H9 (cell line): ENCODE measurements around the gene DGCR2. TPM values are rescaled to one million over a fixed set of nuclear protein-coding genes. Genes with fewer than 3 reads are reported as not detected.

ENCODE experiments used
- DNase-seq: peaks from one replicate; pipeline ENCODE4 v3.0.0-alpha.2; 2017
- H2AFZ ChIP-seq: one replicate; pipeline ENCODE4 v1.6.1; 2013; ENCODE audit warnings: mild to moderate bottlenecking, low read length, control low read depth, moderate library complexity
- H2AK5ac ChIP-seq: 2 replicates; pipeline ENCODE4 v1.6.1; 2013; ENCODE audit warnings: low read length, control low read depth, mixed read lengths; ENCODE audit not compliant: insufficient read length
- H2BK120ac ChIP-seq: one replicate; pipeline ENCODE4 v1.6.1; 2013; ENCODE audit warnings: low read depth, mild to moderate bottlenecking, low read length, control low read depth, inconsistent platforms; ENCODE audit not compliant: poor library complexity, severe bottlenecking
- H2BK12ac ChIP-seq: 2 replicates; pipeline ENCODE4 v1.6.1; 2013; ENCODE audit warnings: low read length, control low read depth, mixed read lengths, low read depth; ENCODE audit not compliant: insufficient read length
- H2BK15ac ChIP-seq: 2 replicates; pipeline ENCODE4 v1.6.1; 2013; ENCODE audit warnings: low read depth, low read length, control low read depth
- H2BK20ac ChIP-seq: one replicate; pipeline ENCODE4 v1.6.1; 2013; ENCODE audit warnings: low read depth, mild to moderate bottlenecking, low read length, control low read depth, inconsistent platforms; ENCODE audit not compliant: poor library complexity, severe bottlenecking
- H2BK5ac ChIP-seq: 2 replicates; pipeline ENCODE4 v1.6.1; 2013; ENCODE audit warnings: low read length, control low read depth, mixed read lengths; ENCODE audit not compliant: insufficient read length
- H3K14ac ChIP-seq: 2 replicates; pipeline ENCODE4 v1.6.1; 2013; ENCODE audit warnings: low read length, control low read depth; ENCODE audit not compliant: insufficient read depth
- H3K18ac ChIP-seq: 2 replicates; pipeline ENCODE4 v1.6.1; 2013; ENCODE audit warnings: low read depth, mild to moderate bottlenecking, mixed read lengths, low read length, control low read depth; ENCODE audit not compliant: insufficient read length
- H3K23ac ChIP-seq: 2 replicates; pipeline ENCODE4 v1.6.1; 2013; ENCODE audit warnings: low read length, control low read depth, mixed read lengths, low read depth; ENCODE audit not compliant: insufficient read length
- H3K23me2 ChIP-seq: 2 replicates; pipeline ENCODE4 v1.6.1; 2013; ENCODE audit warnings: low read depth, mild to moderate bottlenecking, mixed read lengths, low read length, control low read depth; ENCODE audit not compliant: insufficient read length, poor library complexity, severe bottlenecking
- H3K27ac ChIP-seq: 2 replicates; pipeline ENCODE4 v1.5.1; 2013; ENCODE audit warnings: low read length, control low read depth, mixed read lengths, low read depth; ENCODE audit not compliant: insufficient read length
- H3K27me3 ChIP-seq: 2 replicates; pipeline ENCODE4 v1.6.1; 2013; ENCODE audit warnings: low read length, control low read depth, inconsistent platforms; ENCODE audit not compliant: insufficient read depth
- H3K4ac ChIP-seq: 2 replicates; pipeline ENCODE4 v1.6.1; 2013; ENCODE audit warnings: low read depth, mild to moderate bottlenecking, control low read depth, inconsistent platforms, low read length, moderate library complexity
- H3K4me1 ChIP-seq: 2 replicates; pipeline ENCODE4 v1.6.1; 2013; ENCODE audit warnings: low read length, control low read depth, inconsistent platforms; ENCODE audit not compliant: insufficient read depth
- H3K4me2 ChIP-seq: 2 replicates; pipeline ENCODE4 v1.6.1; 2013; ENCODE audit warnings: low read length, control low read depth, mixed read lengths; ENCODE audit not compliant: insufficient read length, insufficient read depth
- H3K56ac ChIP-seq: 2 replicates; pipeline ENCODE4 v1.6.1; 2013; ENCODE audit warnings: low read depth, mild to moderate bottlenecking, mixed read lengths, low read length, control low read depth; ENCODE audit not compliant: insufficient read length
- H3K79me1 ChIP-seq: 2 replicates; pipeline ENCODE4 v1.6.1; 2013; ENCODE audit warnings: low read depth, mild to moderate bottlenecking, moderate library complexity, low read length, control low read depth, inconsistent platforms; ENCODE audit not compliant: insufficient read depth, poor library complexity, severe bottlenecking
- H3K79me2 ChIP-seq: 2 replicates; pipeline ENCODE4 v1.6.1; 2013; ENCODE audit warnings: low read length, control low read depth, inconsistent platforms; ENCODE audit not compliant: insufficient read depth
- H3K9ac ChIP-seq: 2 replicates; pipeline ENCODE4 v1.6.1; 2013; ENCODE audit warnings: low read length, control low read depth, mixed read lengths; ENCODE audit not compliant: insufficient read length; ENCODE audit errors: extremely low read depth
- H3K9me3 ChIP-seq: one replicate; pipeline ENCODE4 v1.6.1; 2013; ENCODE audit warnings: low read depth, low read length, inconsistent platforms; ENCODE audit not compliant: control insufficient read depth
- H3T11ph ChIP-seq: one replicate; pipeline ENCODE4 v1.6.1; 2013; ENCODE audit warnings: mild to moderate bottlenecking, low read length, control low read depth, inconsistent platforms
- H4K20me1 ChIP-seq: one replicate; pipeline ENCODE4 v1.6.1; 2013; ENCODE audit not compliant: control insufficient read depth, insufficient read length, insufficient read depth
- H4K5ac ChIP-seq: 2 replicates; pipeline ENCODE4 v1.6.1; 2013; ENCODE audit warnings: low read depth, mild to moderate bottlenecking, mixed read lengths, low read length, control low read depth; ENCODE audit not compliant: insufficient read length
- H4K8ac ChIP-seq: replicated peaks from 2 replicates; pipeline ENCODE4 v1.6.1; 2013; ENCODE audit warnings: low read length, control low read depth, mixed read lengths, low read depth; ENCODE audit not compliant: insufficient read length
- H4K91ac ChIP-seq: 2 replicates; pipeline ENCODE4 v1.6.1; 2013; ENCODE audit warnings: low read depth, mild to moderate bottlenecking, moderate library complexity, mixed read lengths, low read length, control low read depth; ENCODE audit not compliant: insufficient read length
- H3K27ac Mint-ChIP-seq, 3 experiments: 2 replicates in 2 of 3; 3 replicates in 1 of 3; pipeline ENCODE4 v1.8.0; 2020 to 2021; ENCODE audit warnings: mixed read lengths in 3 of 3, mild to moderate bottlenecking in 1 of 3, moderate library complexity in 1 of 3
- H3K27me3 Mint-ChIP-seq: 2 replicates; pipeline ENCODE4 v1.8.0; 2021; ENCODE audit warnings: low read depth, mild to moderate bottlenecking, moderate library complexity, mixed read lengths
- H3K36me3 Mint-ChIP-seq, 3 experiments: 2 replicates in 2 of 3; 3 replicates in 1 of 3; pipeline ENCODE4 v1.8.0; 2020 to 2021; ENCODE audit warnings: low read depth in 3 of 3, mixed read lengths in 3 of 3; ENCODE audit not compliant: insufficient read depth in 1 of 3
- H3K4me1 Mint-ChIP-seq, 2 experiments: 2 replicates each; pipeline ENCODE4 v1.8.0; 2020; ENCODE audit warnings: mixed read lengths in 2 of 2
- H3K4me3 Mint-ChIP-seq, 2 experiments: 2 replicates in 1 of 2; 3 replicates in 1 of 2; pipeline ENCODE4 v1.8.0; 2020 to 2021; ENCODE audit warnings: mild to moderate bottlenecking in 2 of 2, mixed read lengths in 2 of 2, moderate library complexity in 1 of 2
- H3K9me3 Mint-ChIP-seq, 2 experiments: 2 replicates in 1 of 2; 3 replicates in 1 of 2; pipeline ENCODE4 v1.8.0; 2020; ENCODE audit warnings: mild to moderate bottlenecking in 2 of 2, mixed read lengths in 2 of 2, moderate library complexity in 1 of 2
- WGBS: extraction: QIAGEN DNeasy Blood & Tissue Kit; methylation state at CpG from one replicate; pipeline ENCODE4 v1.1.7; 2013; ENCODE audit warnings: missing lambda C conversion rate, low lambda C conversion rate, mixed read lengths; ENCODE audit not compliant: insufficient read length; ENCODE audit errors: extremely low coverage; 5-methylcytosine and 5-hydroxymethylcytosine counted together
- total RNA-seq: library from RNA; stranded (reverse); gene quantifications from 2 replicates; pipeline ENCODE4 v1.2.1, GENCODE V29; 2021
- TF ChIP-seq, protein P1 (sequence below): fragments of 200-600 bp; sonication (generic); conservative IDR thresholded peaks from 3 replicates; pipeline ENCODE4 v1.8.0; 2021; ENCODE audit warnings: antibody characterized with exemption, mild to moderate bottlenecking

The DGCR2 gene
- total RNA-seq, 1 experiment from 2014 or later: 47.2 TPM

DNA sequence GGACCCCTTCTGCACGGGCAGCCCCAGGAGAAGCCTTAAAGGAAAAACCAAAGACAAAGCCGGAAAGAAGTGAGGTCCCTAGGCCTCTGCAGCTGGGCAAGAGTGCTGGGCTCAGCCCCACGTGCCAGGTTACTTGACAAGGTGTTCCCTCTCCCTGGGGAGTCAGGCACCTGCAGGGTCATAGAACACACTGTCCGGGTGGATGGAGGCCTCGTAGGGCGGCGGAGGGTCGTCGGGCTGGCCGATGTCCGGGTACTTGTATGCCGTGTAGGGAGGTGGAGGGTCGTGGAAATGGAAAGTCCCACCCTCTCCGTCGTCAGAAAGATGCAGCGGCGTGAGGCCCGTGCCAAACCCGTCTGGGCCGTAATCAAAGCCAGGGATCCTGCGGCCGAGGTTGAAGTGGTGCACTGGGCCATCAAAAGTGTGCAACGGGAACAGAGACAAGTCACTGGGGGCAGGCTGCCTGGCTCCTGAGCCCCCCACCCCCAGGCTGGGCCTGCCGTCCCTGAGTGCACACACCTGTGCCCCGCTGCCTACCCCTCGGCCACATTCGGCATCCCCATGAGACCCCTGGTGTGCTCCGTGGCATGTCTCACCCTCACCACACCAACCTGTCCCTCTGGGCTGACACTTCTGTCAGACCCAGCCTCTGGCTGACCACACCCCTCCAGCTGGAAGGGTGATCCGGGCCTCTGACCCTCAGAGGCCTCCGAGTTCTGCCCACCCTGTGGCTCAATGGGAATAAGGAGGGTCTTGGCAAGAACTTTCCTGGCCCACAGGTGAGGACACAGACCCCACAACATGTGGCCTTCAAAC is 81.1 kb downstream of the DGCR2 start:
- Histone ChIP-seq H4K5ac (no peak overlapping the region), H2BK5ac (no peak overlapping the region), H3K4me1 (no peaks in the 10 kb centered on the region), H3K27me3 (no peaks in the 10 kb centered on the region), H3K56ac (no peak overlapping the region), H2AK5ac (no peak overlapping the region), H3K23ac (no peak overlapping the region), H3K79me2 (no peaks in the 10 kb centered on the region), H2BK120ac (no peak overlapping the region), H3K4me2 (no peak overlapping the region), H2BK20ac (no peak overlapping the region), H3K9ac (no peak overlapping the region), H2AFZ (no peak overlapping the region), H4K8ac (no peak overlapping the region), H3K4ac (no peak overlapping the region), H2BK12ac (no peak overlapping the region), H3K79me1 (no peaks in the 10 kb centered on the region), H3K14ac (no peak overlapping the region), H2BK15ac (no peak overlapping the region), H3K18ac (no peak overlapping the region), H3K23me2 (no peaks in the 10 kb centered on the region), H4K20me1 (no peaks in the 10 kb centered on the region), H3K9me3 (no peaks in the 10 kb centered on the region), H4K91ac (no peak overlapping the region), H3K27ac (no peak overlapping the region), H3T11ph (no peak overlapping the region)
- no peaks in the 10 kb centered on the region for H3K9me3 Mint-ChIP-seq
- H3K27me3 Mint-ChIP-seq: no peaks in the 10 kb centered on the region
- H3K27ac Mint-ChIP-seq: no peak overlapping the region
- TF ChIP-seq, protein P1, sequence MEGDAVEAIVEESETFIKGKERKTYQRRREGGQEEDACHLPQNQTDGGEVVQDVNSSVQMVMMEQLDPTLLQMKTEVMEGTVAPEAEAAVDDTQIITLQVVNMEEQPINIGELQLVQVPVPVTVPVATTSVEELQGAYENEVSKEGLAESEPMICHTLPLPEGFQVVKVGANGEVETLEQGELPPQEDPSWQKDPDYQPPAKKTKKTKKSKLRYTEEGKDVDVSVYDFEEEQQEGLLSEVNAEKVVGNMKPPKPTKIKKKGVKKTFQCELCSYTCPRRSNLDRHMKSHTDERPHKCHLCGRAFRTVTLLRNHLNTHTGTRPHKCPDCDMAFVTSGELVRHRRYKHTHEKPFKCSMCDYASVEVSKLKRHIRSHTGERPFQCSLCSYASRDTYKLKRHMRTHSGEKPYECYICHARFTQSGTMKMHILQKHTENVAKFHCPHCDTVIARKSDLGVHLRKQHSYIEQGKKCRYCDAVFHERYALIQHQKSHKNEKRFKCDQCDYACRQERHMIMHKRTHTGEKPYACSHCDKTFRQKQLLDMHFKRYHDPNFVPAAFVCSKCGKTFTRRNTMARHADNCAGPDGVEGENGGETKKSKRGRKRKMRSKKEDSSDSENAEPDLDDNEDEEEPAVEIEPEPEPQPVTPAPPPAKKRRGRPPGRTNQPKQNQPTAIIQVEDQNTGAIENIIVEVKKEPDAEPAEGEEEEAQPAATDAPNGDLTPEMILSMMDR: no peak
- H3K4me3 Mint-ChIP-seq: no peak overlapping the region
- DNase-seq: no peak
- H3K4me1 Mint-ChIP-seq: peaks cover 0 to 6% of the 10 kb centered on the region in 2 experiments; a peak in 2 of 4 replicates
- no CpG with 5 or more reads among the region's 30 CpGs for WGBS
- peaks cover 11 to 50% (median 43%) of the 10 kb centered on the region in 3 experiments; a peak in 6 of 7 replicates for H3K36me3 Mint-ChIP-seq
